GM12878 (cell line): ENCODE measurements around the gene UBXN6. TPM values are rescaled to one million over a fixed set of nuclear protein-coding genes. Genes with fewer than 3 reads are reported as not detected.

Experiments used
- ATAC-seq: fragments of 200-7000 bp; cut with Tn5 transposase; 3 replicates; pipeline ENCODE4 v1.9.1; 2020; ENCODE audit warnings: mild to moderate bottlenecking, moderate library complexity
- BruUV-seq: library from RNA; stranded (reverse); fragments of 400-500 nt; replicated peaks from 2 replicates; lab custom pipeline; 2021; lab: Mats Ljungman, UMichigan
- CTCF ChIA-PET: fragments of 300-600 bp; sonication (Branson Sonifier 250); formaldehyde crosslinking; extraction: SDS; loops from one replicate; lab custom pipeline; 2021; ENCODE audit warnings: inconsistent platforms; lab: Yijun Ruan, JAX
- POLR2A ChIA-PET: fragments of 350-600 bp; formaldehyde crosslinking; extraction: SDS; loops from one replicate; lab custom pipeline; 2021; ENCODE audit warnings: inconsistent platforms; lab: Charles Lee
- RAD21 ChIA-PET: fragments of 300-600 bp; sonication (Branson Sonifier 250); formaldehyde crosslinking; loops from one replicate; lab custom pipeline; 2023; ENCODE audit warnings: antibody characterized with exemption; ENCODE audit not compliant: unreplicated experiment; lab: Charles Lee
- SMC1A ChIA-PET: fragments of 300-600 bp; sonication (Branson Sonifier 250); formaldehyde crosslinking; loops from one replicate; lab custom pipeline; 2023; ENCODE audit not compliant: unreplicated experiment, uncharacterized antibody; lab: Charles Lee
- DNase-seq: peaks from one replicate; pipeline ENCODE4 v3.0.0-alpha.2; 2011; ENCODE audit warnings: low read depth, low spot score
- FAIRE-seq: peaks from 3 replicates; lab custom pipeline; 2011; peaks lifted over from hg19 to GRCh38; lab: Jason Lieb, UNC
- H2AFZ ChIP-seq: 2 replicates; pipeline ENCODE4 v1.6.0; 2011; ENCODE audit warnings: low read depth, low read length, control low read depth; ENCODE audit not compliant: control insufficient read depth
- H3K27ac ChIP-seq: 2 replicates; pipeline ENCODE4 v1.5.1; 2011; ENCODE audit warnings: control low read depth; ENCODE audit not compliant: control insufficient read depth, insufficient read depth
- H3K27me3 ChIP-seq, 2 experiments: replicated peaks in 1 of 2; 2 replicates each; pipeline versions ENCODE4 v1.6.0 to v1.6.1; 2011; ENCODE audit warnings: low read length in 1 of 2; ENCODE audit not compliant: control insufficient read depth in 2 of 2, insufficient read depth in 2 of 2
- H3K36me3 ChIP-seq, 2 experiments: 2 replicates each; pipeline ENCODE4 v1.5.1; 2011; ENCODE audit warnings: low read length in 1 of 2; ENCODE audit not compliant: control insufficient read depth in 2 of 2, insufficient read depth in 2 of 2
- H3K4me1 ChIP-seq: 2 replicates; pipeline ENCODE4 v1.6.1; 2011; ENCODE audit warnings: mild to moderate bottlenecking, low read length, moderate library complexity, mixed read lengths; ENCODE audit not compliant: control insufficient read depth, insufficient read depth
- H3K4me2 ChIP-seq: 2 replicates; pipeline ENCODE4 v1.6.0; 2011; ENCODE audit warnings: control low read depth; ENCODE audit not compliant: control insufficient read depth, insufficient read depth
- H3K4me3 ChIP-seq: fragments of 200-600 bp; sonication (generic); 2 replicates; pipeline ENCODE4 v1.5.1; 2016
- H3K79me2 ChIP-seq: 2 replicates; pipeline ENCODE4 v1.6.0; 2011; ENCODE audit warnings: low read length; ENCODE audit not compliant: control insufficient read depth, insufficient read depth
- H3K9ac ChIP-seq: 2 replicates; pipeline ENCODE4 v1.8.0; 2011; ENCODE audit warnings: low read length, control low read depth, mixed read lengths; ENCODE audit not compliant: control insufficient read depth, insufficient read depth
- H3K9me3 ChIP-seq: replicated peaks from 3 replicates; pipeline ENCODE4 v1.5.1; 2011; ENCODE audit warnings: mild to moderate bottlenecking, low read length; ENCODE audit not compliant: control insufficient read depth, insufficient read depth
- H4K20me1 ChIP-seq: 2 replicates; pipeline ENCODE4 v1.6.0; 2011; ENCODE audit not compliant: control insufficient read depth, insufficient read depth
- BMI1 ChIP-seq: fragments of 450-650 bp; IDR thresholded peaks from 2 replicates; pipeline ENCODE4 v1.6.1; 2016; ENCODE audit warnings: mild to moderate bottlenecking, moderate library complexity, borderline replicate concordance
- CBX3 ChIP-seq: fragments of 200-600 bp; sonication (generic); IDR thresholded peaks from 2 replicates; pipeline ENCODE4 v1.6.1; 2016; ENCODE audit warnings: low read depth, borderline replicate concordance
- CHD4 ChIP-seq: fragments of 200-600 bp; sonication (generic); IDR thresholded peaks from 2 replicates; pipeline ENCODE4 v1.6.1; 2016; ENCODE audit warnings: mild to moderate bottlenecking
- E2F4 ChIP-seq: IDR thresholded peaks from 2 replicates; pipeline ENCODE4 v1.6.1; 2012; ENCODE audit warnings: low read depth, low read length, improper control_type of control experiment
- PAX8 ChIP-seq: fragments of 450-650 bp; IDR thresholded peaks from 2 replicates; pipeline ENCODE4 v1.6.1; 2017; ENCODE audit warnings: mild to moderate bottlenecking, moderate library complexity
- POLR2A ChIP-seq: IDR thresholded peaks from 2 replicates; pipeline ENCODE4 v1.6.1; 2011; ENCODE audit warnings: low read depth, mild to moderate bottlenecking, low read length
- POU2F2 ChIP-seq: IDR thresholded peaks from 3 replicates; pipeline ENCODE4 v1.6.1; 2011; ENCODE audit warnings: low read depth, mild to moderate bottlenecking, low read length, borderline replicate concordance
- RCOR1 ChIP-seq: conservative IDR thresholded peaks from 2 replicates; pipeline ENCODE4 v1.6.1; 2012; ENCODE audit warnings: low read depth, low read length, improper control_type of control experiment
- SPI1 ChIP-seq: IDR thresholded peaks from 2 replicates; pipeline ENCODE4 v1.6.1; 2011; ENCODE audit warnings: low read depth, mild to moderate bottlenecking, low read length, moderate library complexity, borderline replicate concordance; ENCODE audit not compliant: insufficient read depth
- SUPT20H ChIP-seq: IDR thresholded peaks from 2 replicates; pipeline ENCODE4 v1.6.1; 2011; ENCODE audit warnings: low read depth, mild to moderate bottlenecking, low read length, moderate library complexity, borderline replicate concordance; ENCODE audit not compliant: control insufficient read depth
- ZNF622 ChIP-seq: fragments of 450-650 bp; IDR thresholded peaks from 2 replicates; pipeline ENCODE4 v1.6.1; 2017; ENCODE audit warnings: mild to moderate bottlenecking, inconsistent platforms
- ZZZ3 ChIP-seq: IDR thresholded peaks from 2 replicates; pipeline ENCODE4 v1.6.1; 2011; ENCODE audit warnings: low read depth; ENCODE audit not compliant: control insufficient read depth, insufficient read length
- WGBS: methylation state at CpG from one replicate; pipeline ENCODE4 v1.1.6; 2016; ENCODE audit warnings: low lambda C conversion rate; ENCODE audit not compliant: insufficient replicate concordance, insufficient coverage; ENCODE audit errors: missing lambda C conversion rate; 5-methylcytosine and 5-hydroxymethylcytosine counted together
- in situ Hi-C: fragments of 300-500 bp; cut with MboI; formaldehyde crosslinking; loops from 9 replicates; pipeline ENCODE4 v1.14.3; 2018; ENCODE audit warnings: mixed read lengths
- intact Hi-C: fragments of 100-400 bp; cut with micrococcal nuclease; formaldehyde crosslinking; loops from one replicate; pipeline ENCODE4 v1.14.2; 2022; ENCODE audit not compliant: unreplicated experiment
- polyA plus RNA-seq, 11 experiments: library from polyadenylated mRNA; depleted of rRNA in 4 of 11; unstranded in 6 of 11; stranded (reverse) in 5 of 11; fragments of >200 nt; fragmentation: Nextera tagmentation in 4 of 11; fragmentation: Illumina TruSeq in 1 of 11; extraction: Ambion mirVana in 4 of 11; extraction: Trizol in 1 of 11; gene quantifications; 1 replicate in 1 of 11; 2 replicates in 10 of 11; pipeline versions ENCODE4 v1.2.1 to v1.2.3, GENCODE V29; 2011 to 2016; ENCODE audit warnings: inconsistent platforms in 2 of 11, missing spikeins in 2 of 11, low read depth in 1 of 11
- total RNA-seq, 4 experiments: library from RNA; depleted of rRNA in 3 of 4; stranded (reverse); fragments of >200 nt in 3 of 4; fragmentation: Illumina TruSeq in 1 of 4; extraction: Trizol in 1 of 4; gene quantifications; 2 replicates each; pipeline versions ENCODE4 v1.2.1 to v1.2.3, GENCODE V29; 2013 to 2021
- TF ChIP-seq, protein P1 (sequence below): fragments of 150-350 bp; IDR thresholded peaks from 2 replicates; pipeline ENCODE4 v1.6.1; 2016; ENCODE audit warnings: low read depth, low read length
- TF ChIP-seq, protein P2 (sequence below): fragments of 450-650 bp; IDR thresholded peaks from 2 replicates; pipeline ENCODE4 v1.6.1; 2017; ENCODE audit warnings: antibody characterized with exemption, mild to moderate bottlenecking, moderate library complexity

UBXN6 gene
- total and polyA plus RNA-seq, 10 of the 15 experiments (the other 5 are each of a cell fraction or from before 2014, with no cell fraction given): 0.47 to 50.8 (median 13.0) TPM

DNA sequence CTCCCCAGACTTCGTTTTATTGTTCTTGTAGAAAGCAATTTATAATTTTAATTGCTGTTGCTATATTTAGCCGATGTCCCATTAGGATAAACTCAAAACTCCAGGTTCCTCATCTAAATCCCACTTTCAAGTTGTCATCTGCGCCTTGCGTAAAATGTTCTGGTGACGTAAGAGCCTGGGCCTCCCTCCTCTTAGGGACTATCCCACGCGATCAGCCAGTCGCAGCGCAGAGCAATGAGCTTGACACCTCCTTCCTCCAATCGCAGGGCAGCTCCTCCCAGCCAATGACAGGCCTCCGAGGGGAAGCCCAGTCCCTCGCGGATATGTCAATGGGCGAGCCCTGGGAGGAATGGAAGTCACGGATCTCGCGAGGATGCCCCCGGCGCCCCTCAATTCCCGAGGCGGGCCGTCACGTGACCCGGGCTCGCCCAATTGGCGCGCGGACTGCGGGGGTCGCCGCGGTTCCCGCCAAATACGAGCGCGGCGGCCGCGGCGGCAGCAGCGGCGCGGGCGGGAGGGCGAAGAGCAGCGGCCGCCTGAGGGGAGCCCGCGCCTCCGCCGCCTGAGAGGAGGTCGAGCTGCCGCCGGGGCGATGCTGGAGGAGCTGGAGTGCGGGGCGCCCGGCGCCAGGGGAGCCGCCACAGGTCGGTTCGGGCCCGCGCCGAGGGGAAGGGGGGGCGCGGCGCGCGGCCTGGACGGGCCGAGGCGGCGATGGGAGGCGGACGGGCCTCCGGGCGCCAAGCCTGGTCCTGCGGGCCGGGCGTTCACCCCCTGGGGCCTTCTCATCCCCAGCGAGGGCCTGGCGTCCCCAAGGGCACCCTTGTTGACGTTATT, 55.2 kb downstream of the UBXN6 start, which contains the start of gene CHAF1A (continued):
- TF ChIP-seq BMI1 (no peak), POU2F2 (no peak), POLR2A (peak; percentile 83), SUPT20H (no peak), SPI1 (no peak), CHD4 (no peak)
- TF ChIP-seq, protein P1, sequence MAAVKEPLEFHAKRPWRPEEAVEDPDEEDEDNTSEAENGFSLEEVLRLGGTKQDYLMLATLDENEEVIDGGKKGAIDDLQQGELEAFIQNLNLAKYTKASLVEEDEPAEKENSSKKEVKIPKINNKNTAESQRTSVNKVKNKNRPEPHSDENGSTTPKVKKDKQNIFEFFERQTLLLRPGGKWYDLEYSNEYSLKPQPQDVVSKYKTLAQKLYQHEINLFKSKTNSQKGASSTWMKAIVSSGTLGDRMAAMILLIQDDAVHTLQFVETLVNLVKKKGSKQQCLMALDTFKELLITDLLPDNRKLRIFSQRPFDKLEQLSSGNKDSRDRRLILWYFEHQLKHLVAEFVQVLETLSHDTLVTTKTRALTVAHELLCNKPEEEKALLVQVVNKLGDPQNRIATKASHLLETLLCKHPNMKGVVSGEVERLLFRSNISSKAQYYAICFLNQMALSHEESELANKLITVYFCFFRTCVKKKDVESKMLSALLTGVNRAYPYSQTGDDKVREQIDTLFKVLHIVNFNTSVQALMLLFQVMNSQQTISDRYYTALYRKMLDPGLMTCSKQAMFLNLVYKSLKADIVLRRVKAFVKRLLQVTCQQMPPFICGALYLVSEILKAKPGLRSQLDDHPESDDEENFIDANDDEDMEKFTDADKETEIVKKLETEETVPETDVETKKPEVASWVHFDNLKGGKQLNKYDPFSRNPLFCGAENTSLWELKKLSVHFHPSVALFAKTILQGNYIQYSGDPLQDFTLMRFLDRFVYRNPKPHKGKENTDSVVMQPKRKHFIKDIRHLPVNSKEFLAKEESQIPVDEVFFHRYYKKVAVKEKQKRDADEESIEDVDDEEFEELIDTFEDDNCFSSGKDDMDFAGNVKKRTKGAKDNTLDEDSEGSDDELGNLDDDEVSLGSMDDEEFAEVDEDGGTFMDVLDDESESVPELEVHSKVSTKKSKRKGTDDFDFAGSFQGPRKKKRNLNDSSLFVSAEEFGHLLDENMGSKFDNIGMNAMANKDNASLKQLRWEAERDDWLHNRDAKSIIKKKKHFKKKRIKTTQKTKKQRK: no peak

DNA sequence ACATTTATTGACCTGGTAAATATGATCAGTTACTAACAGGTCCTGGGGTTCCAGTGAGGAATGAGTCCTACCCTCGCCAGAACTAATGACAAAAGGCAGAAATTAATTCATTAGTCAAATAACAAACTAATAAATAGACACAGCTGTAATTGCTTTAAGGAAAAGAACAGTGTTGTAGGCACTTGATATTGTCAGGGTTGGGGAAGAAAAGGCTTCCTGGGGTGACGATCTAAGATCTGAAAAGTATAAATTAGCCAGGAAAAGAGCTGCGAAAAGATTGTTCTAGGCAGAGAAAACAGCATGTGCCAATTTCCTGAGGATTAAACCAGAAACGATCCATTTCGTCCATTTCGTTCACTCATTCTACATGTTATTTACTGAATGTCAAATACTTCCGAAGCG, 55.8 kb downstream of the UBXN6 start:
- Histone ChIP-seq H3K27ac (peak overlapping the region; percentile 84), H3K27me3 (no peaks in the 10 kb centered on the region), H4K20me1 (no peaks in the 10 kb centered on the region; the same call in 1 of the 2 replicates), H3K79me2 (peaks cover 74% of the 10 kb centered on the region), H3K9me3 (no peaks in the 10 kb centered on the region), H2AFZ (peak overlapping the region; percentile 71), H3K4me3 (peak overlapping the region; percentile 69), H3K9ac (peak overlapping the region; percentile 69), H3K4me1 (peaks cover 3% of the 10 kb centered on the region; the same call in 1 of the 2 replicates), H3K36me3 (peaks cover 0 to 4% of the 10 kb centered on the region in 2 experiments; a peak in 3 of 4 replicates), H3K4me2 (peak overlapping the region; percentile 79)
- RAD21 ChIA-PET: interaction anchor here (0.8 to 1.5 kb wide), 13 partner anchors 8 to 416 kb away, joined by 3 to 17 read pairs (median 5); partner anchors contain the start of genes EEF2, HDGFL2 and MPND
- WGBS: 0% methylated on average over 8 of the region's 8 CpGs
- in situ Hi-C loops (no loop called here), intact Hi-C loops (loop anchor here (1.0 to 5.0 kb wide), 3 partner anchors 56 to 414 kb away; partner anchors contain the start of genes EEF2 and UBXN6)
- SMC1A ChIA-PET: interaction anchor here (0.6 to 2.9 kb wide), 6 partner anchors 21 to 63 kb away, joined by 3 to 13 read pairs (median 6); partner anchors contain the start of genes MPND and STAP2
- CTCF ChIA-PET: interaction anchor here (0.6 to 1.8 kb wide), 19 partner anchors 15 to 236 kb away, joined by 3 to 24 read pairs (median 3); partner anchors contain the start of gene MPND
- no TSS peak for BruUV-seq
- no peak for ATAC-seq
- no peak for DNase-seq
- no peak for FAIRE-seq
- POLR2A ChIA-PET: interaction anchor here (0.6 to 1.5 kb wide), 14 partner anchors 21 to 639 kb away, joined by 3 to 18 read pairs (median 4); partner anchors contain the start of genes EBI3, HDGFL2, MPND and MRPL54
- TF ChIP-seq PAX8 (no peak), CBX3 (no peak), ZZZ3 (no peak), E2F4 (no peak), RCOR1 (no peak), ZNF622 (no peak)
- TF ChIP-seq, protein P2, sequence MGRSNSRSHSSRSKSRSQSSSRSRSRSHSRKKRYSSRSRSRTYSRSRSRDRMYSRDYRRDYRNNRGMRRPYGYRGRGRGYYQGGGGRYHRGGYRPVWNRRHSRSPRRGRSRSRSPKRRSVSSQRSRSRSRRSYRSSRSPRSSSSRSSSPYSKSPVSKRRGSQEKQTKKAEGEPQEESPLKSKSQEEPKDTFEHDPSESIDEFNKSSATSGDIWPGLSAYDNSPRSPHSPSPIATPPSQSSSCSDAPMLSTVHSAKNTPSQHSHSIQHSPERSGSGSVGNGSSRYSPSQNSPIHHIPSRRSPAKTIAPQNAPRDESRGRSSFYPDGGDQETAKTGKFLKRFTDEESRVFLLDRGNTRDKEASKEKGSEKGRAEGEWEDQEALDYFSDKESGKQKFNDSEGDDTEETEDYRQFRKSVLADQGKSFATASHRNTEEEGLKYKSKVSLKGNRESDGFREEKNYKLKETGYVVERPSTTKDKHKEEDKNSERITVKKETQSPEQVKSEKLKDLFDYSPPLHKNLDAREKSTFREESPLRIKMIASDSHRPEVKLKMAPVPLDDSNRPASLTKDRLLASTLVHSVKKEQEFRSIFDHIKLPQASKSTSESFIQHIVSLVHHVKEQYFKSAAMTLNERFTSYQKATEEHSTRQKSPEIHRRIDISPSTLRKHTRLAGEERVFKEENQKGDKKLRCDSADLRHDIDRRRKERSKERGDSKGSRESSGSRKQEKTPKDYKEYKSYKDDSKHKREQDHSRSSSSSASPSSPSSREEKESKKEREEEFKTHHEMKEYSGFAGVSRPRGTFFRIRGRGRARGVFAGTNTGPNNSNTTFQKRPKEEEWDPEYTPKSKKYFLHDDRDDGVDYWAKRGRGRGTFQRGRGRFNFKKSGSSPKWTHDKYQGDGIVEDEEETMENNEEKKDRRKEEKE: no peak
